Heart left ventricle (tissue), 16 donors: ENCODE results near the gene SGO2. TPM values are rescaled to one million over a fixed set of nuclear protein-coding genes. Genes with fewer than 3 reads are reported as not detected.
"Not testable (repeated sequence)": the region's sequence is repeated elsewhere in the genome, so short reads cannot be mapped to it uniquely, and the experiment has no call there.

Source experiments
- ATAC-seq, 4 donors: fragments of 200-7000 bp; cut with Tn5 transposase; one replicate each; pipeline ENCODE4 v1.9.1; 2020 to 2022; ENCODE audit warnings: moderate library complexity in 4 of 4, mild to moderate bottlenecking in 3 of 4, moderate number of reproducible peaks in 1 of 4
- DNase-seq, 5 donors: peaks; one replicate each; pipeline ENCODE4 v3.0.0-alpha.2; 2020
- H3K27ac ChIP-seq, 12 donors: fragments of 200-600 bp; sonication (generic) in 4 of 12; one replicate each; pipeline versions ENCODE4 v1.5.0 to v1.8.0; 2016 to 2022; ENCODE audit warnings: mild to moderate bottlenecking in 2 of 12
- H3K27me3 ChIP-seq, 9 donors: fragments of 200-600 bp; sonication (generic) in 2 of 9; one replicate each; pipeline versions ENCODE4 v1.5.1 to v1.8.0; 2016 to 2022; ENCODE audit warnings: mild to moderate bottlenecking in 3 of 9
- H3K36me3 ChIP-seq, 9 donors: fragments of 200-600 bp; sonication (generic) in 2 of 9; one replicate each; pipeline versions ENCODE4 v1.5.0 to v1.8.0; 2018 to 2022; ENCODE audit warnings: mild to moderate bottlenecking in 2 of 9
- H3K4me1 ChIP-seq, 12 donors: fragments of 200-600 bp; sonication (generic) in 4 of 12; one replicate each; pipeline versions ENCODE4 v1.5.0 to v1.8.0; 2016 to 2022; ENCODE audit warnings: mild to moderate bottlenecking in 3 of 12
- H3K4me3 ChIP-seq, 12 donors: fragments of 200-600 bp; sonication (generic) in 4 of 12; one replicate each; pipeline versions ENCODE4 v1.5.0 to v1.8.0; 2017 to 2022; ENCODE audit warnings: mild to moderate bottlenecking in 9 of 12, moderate library complexity in 4 of 12
- H3K9me3 ChIP-seq, 12 donors: fragments of 200-600 bp; sonication (generic) in 4 of 12; one replicate each; pipeline versions ENCODE4 v1.5.0 to v1.8.0; 2016 to 2022; ENCODE audit warnings: mild to moderate bottlenecking in 1 of 12
- CTCF ChIP-seq, 12 donors: fragments of 200-600 bp; sonication (generic) in 4 of 12; IDR thresholded peaks; one replicate each; pipeline versions ENCODE4 v1.5.0 to v1.8.0; 2018 to 2022; ENCODE audit warnings: antibody characterized with exemption in 12 of 12, mild to moderate bottlenecking in 5 of 12
- POLR2A ChIP-seq, 2 donors: fragments of 450-650 bp; IDR thresholded peaks; one replicate each; pipeline ENCODE4 v1.6.1; 2017; ENCODE audit warnings: antibody characterized with exemption in 2 of 2, mild to moderate bottlenecking in 2 of 2, moderate library complexity in 2 of 2
- WGBS, 4 donors: extraction: QIAGEN DNeasy Blood & Tissue Kit in 2 of 4; methylation state at CpG; one replicate each; pipeline versions ENCODE4 v1.1.5 to v1.1.7; 2013 to 2018; 5-methylcytosine and 5-hydroxymethylcytosine counted together
- intact Hi-C, 10 donors: fragments of 100-400 bp; cut with DNase I; formaldehyde crosslinking; loops; one replicate each; pipeline versions ENCODE4 v1.11.1 to v1.14.2; 2022
- polyA plus RNA-seq, 2 donors: library from polyadenylated mRNA; stranded (reverse); fragments of 200-250 nt; gene quantifications; one replicate each; pipeline ENCODE4 v1.2.3, GENCODE V29; 2013
- total RNA-seq, 9 donors: library from RNA; depleted of rRNA in 2 of 9; stranded (reverse); fragments of >200 nt in 2 of 9; fragmentation: NEBNext Ultra II Directional in 3 of 9; extraction: Animal tissue kit (Norgen Biotek cat#: 25700) in 3 of 9; gene quantifications; one replicate each; pipeline versions ENCODE4 v1.1.0 to v1.2.4, GENCODE V29; 2016 to 2023
- donor health status: ischemic (EF 13 %, LVEDD 7.1; RV severe dilation, severe dysfunction).
- donor health status: healthy with polysubstance abuse.
- donor health status: DM: no; HTN: yes; CAD: no.
- donor health status: DM: no; HTN: no; CAD: no.
- donor health status: ischemic (EF 25% LVEDD 6.9; RV normal size, moderate dysfunction).
- donor health status: ischemic (EF 25% LVEDD 5.7; RV mildly dilated, moderate dysfunction).
- donor health status: healthy.
- donor health status: DM: yes; HTN: yes; CAD: no.
- donor health status: ischemic (EF 35%, LVEDD 5.7; RV mildly dilated, moderate dysfunction).
- donor health status: nonischemic (EF 11% LVEDD 7.7; RV severe dilation, severe dysfunction).
- donor health status: DM: yes; HTN: yes; CAD: no.
- donor health status: PGD.
- donor health status: ischemic (EF 29% LVEDD 5.4; RV normal size, mild dysfunction).
- donor health status: nonischemic (EF 23%, LVEDD 6.1; RV moderate dilation, normal function).

SGO2 gene
- total and polyA plus RNA-seq, 11 donors, result 0.27 to 5.3 (median 1.8) TPM

GRCh38 chr2:200608341-200609027 is 82.5 kb downstream of the SGO2 start:
- ATAC-seq, result no peak
- H3K27me3 ChIP-seq, result no peaks in the 10 kb centered on the region
- H3K9me3 ChIP-seq, result peaks cover 0 to 5% (median 0%) of the 10 kb centered on the region in 12 donors
- no peaks in the 10 kb centered on the region for H3K4me1 ChIP-seq
- H3K27ac ChIP-seq, result no peak overlapping the region
- WGBS, 4 donors, result 57 to 78% (median 67%) methylated on average over 3 of the region's 3 CpGs
- H3K4me3 ChIP-seq, result no peak overlapping the region
- intact Hi-C loops, result no loop called here
- TF ChIP-seq POLR2A (IDR thresholded peaks at IDR 0.05) (no peak), CTCF (IDR thresholded peaks at IDR 0.05) (no peak)
- peaks cover 0 to 4% (median 0%) of the 10 kb centered on the region in 9 donors for H3K36me3 ChIP-seq
- no peak for DNase-seq

GRCh38 chr2:200609028-200609614 is 83.1 kb downstream of the SGO2 start:
- intact Hi-C loops, result no loop called here
- ATAC-seq (peak in 1 of 4 donors; percentile 63), DNase-seq (no peak)
- Histone ChIP-seq H3K4me1 (no peaks in the 10 kb centered on the region), H3K36me3 (peaks cover 0 to 10% (median 0%) of the 10 kb centered on the region in 9 donors), H3K4me3 (no peak overlapping the region), H3K27ac (no peak overlapping the region), H3K27me3 (no peaks in the 10 kb centered on the region), H3K9me3 (peaks cover 0 to 5% (median 0%) of the 10 kb centered on the region in 12 donors)
- TF ChIP-seq POLR2A (IDR thresholded peaks at IDR 0.05) (no peak), CTCF (IDR thresholded peaks at IDR 0.05) (no peak)

- WGBS, 4 donors, result 84 to 93% (median 91%) methylated on average over 3 of the region's 3 CpGs
- ATAC-seq, H3K27me3 ChIP-seq, H3K9me3 ChIP-seq, H3K4me1 ChIP-seq, H3K4me3 ChIP-seq, intact Hi-C loops, DNase-seq, H3K27ac ChIP-seq: not testable (repeated sequence)
- peaks cover 0 to 12% (median 0%) of the 10 kb centered on the region in 9 donors for H3K36me3 ChIP-seq
Measured at GRCh38 chr2:200610217-200610616, 84.2 kb downstream of the SGO2 start.

- H3K9me3 ChIP-seq, result no peaks in the 10 kb centered on the region
Measured at GRCh38 chr2:200613692-200614091, 87.7 kb downstream of the SGO2 start.

More at GRCh38 chr2:200613692-200614091, 87.7 kb downstream of the SGO2 start:
- Histone ChIP-seq H3K36me3 (peaks cover 0 to 8% (median 0%) of the 10 kb centered on the region in 9 donors), H3K27ac (no peak overlapping the region), H3K4me1 (peaks cover 0 to 8% (median 0%) of the 10 kb centered on the region in 12 donors), H3K27me3 (no peaks in the 10 kb centered on the region), H3K4me3 (no peak overlapping the region)
- intact Hi-C loops, result no loop called here
- no peak for ATAC-seq
- 81 to 86% (median 84%) methylated on average over 4 of the region's 4 CpGs for WGBS, 4 donors
- no peak for DNase-seq
- TF ChIP-seq POLR2A (IDR thresholded peaks at IDR 0.05) (no peak), CTCF (IDR thresholded peaks at IDR 0.05) (no peak)
